H9 (cell line): Measurements from ENCODE around the gene STARD9. TPM values are rescaled to one million over a fixed set of nuclear protein-coding genes. Genes with fewer than 3 reads are reported as not detected.

Experiments
- DNase-seq: peaks from one replicate; pipeline ENCODE4 v3.0.0-alpha.2; 2017
- H2AFZ ChIP-seq: one replicate; pipeline ENCODE4 v1.6.1; 2013; ENCODE audit warnings: mild to moderate bottlenecking, low read length, control low read depth, moderate library complexity
- H2AK5ac ChIP-seq: 2 replicates; pipeline ENCODE4 v1.6.1; 2013; ENCODE audit warnings: low read length, control low read depth, mixed read lengths; ENCODE audit not compliant: insufficient read length
- H2BK120ac ChIP-seq: one replicate; pipeline ENCODE4 v1.6.1; 2013; ENCODE audit warnings: low read depth, mild to moderate bottlenecking, low read length, control low read depth, inconsistent platforms; ENCODE audit not compliant: poor library complexity, severe bottlenecking
- H2BK12ac ChIP-seq: 2 replicates; pipeline ENCODE4 v1.6.1; 2013; ENCODE audit warnings: low read length, control low read depth, mixed read lengths, low read depth; ENCODE audit not compliant: insufficient read length
- H2BK15ac ChIP-seq: 2 replicates; pipeline ENCODE4 v1.6.1; 2013; ENCODE audit warnings: low read depth, low read length, control low read depth
- H2BK20ac ChIP-seq: one replicate; pipeline ENCODE4 v1.6.1; 2013; ENCODE audit warnings: low read depth, mild to moderate bottlenecking, low read length, control low read depth, inconsistent platforms; ENCODE audit not compliant: poor library complexity, severe bottlenecking
- H2BK5ac ChIP-seq: 2 replicates; pipeline ENCODE4 v1.6.1; 2013; ENCODE audit warnings: low read length, control low read depth, mixed read lengths; ENCODE audit not compliant: insufficient read length
- H3K14ac ChIP-seq: 2 replicates; pipeline ENCODE4 v1.6.1; 2013; ENCODE audit warnings: low read length, control low read depth; ENCODE audit not compliant: insufficient read depth
- H3K18ac ChIP-seq: 2 replicates; pipeline ENCODE4 v1.6.1; 2013; ENCODE audit warnings: low read depth, mild to moderate bottlenecking, mixed read lengths, low read length, control low read depth; ENCODE audit not compliant: insufficient read length
- H3K23ac ChIP-seq: 2 replicates; pipeline ENCODE4 v1.6.1; 2013; ENCODE audit warnings: low read length, control low read depth, mixed read lengths, low read depth; ENCODE audit not compliant: insufficient read length
- H3K23me2 ChIP-seq: 2 replicates; pipeline ENCODE4 v1.6.1; 2013; ENCODE audit warnings: low read depth, mild to moderate bottlenecking, mixed read lengths, low read length, control low read depth; ENCODE audit not compliant: insufficient read length, poor library complexity, severe bottlenecking
- H3K27ac ChIP-seq: 2 replicates; pipeline ENCODE4 v1.5.1; 2013; ENCODE audit warnings: low read length, control low read depth, mixed read lengths, low read depth; ENCODE audit not compliant: insufficient read length
- H3K27me3 ChIP-seq: 2 replicates; pipeline ENCODE4 v1.6.1; 2013; ENCODE audit warnings: low read length, control low read depth, inconsistent platforms; ENCODE audit not compliant: insufficient read depth
- H3K4ac ChIP-seq: 2 replicates; pipeline ENCODE4 v1.6.1; 2013; ENCODE audit warnings: low read depth, mild to moderate bottlenecking, control low read depth, inconsistent platforms, low read length, moderate library complexity
- H3K4me1 ChIP-seq: 2 replicates; pipeline ENCODE4 v1.6.1; 2013; ENCODE audit warnings: low read length, control low read depth, inconsistent platforms; ENCODE audit not compliant: insufficient read depth
- H3K4me2 ChIP-seq: 2 replicates; pipeline ENCODE4 v1.6.1; 2013; ENCODE audit warnings: low read length, control low read depth, mixed read lengths; ENCODE audit not compliant: insufficient read length, insufficient read depth
- H3K56ac ChIP-seq: 2 replicates; pipeline ENCODE4 v1.6.1; 2013; ENCODE audit warnings: low read depth, mild to moderate bottlenecking, mixed read lengths, low read length, control low read depth; ENCODE audit not compliant: insufficient read length
- H3K79me1 ChIP-seq: 2 replicates; pipeline ENCODE4 v1.6.1; 2013; ENCODE audit warnings: low read depth, mild to moderate bottlenecking, moderate library complexity, low read length, control low read depth, inconsistent platforms; ENCODE audit not compliant: insufficient read depth, poor library complexity, severe bottlenecking
- H3K79me2 ChIP-seq: 2 replicates; pipeline ENCODE4 v1.6.1; 2013; ENCODE audit warnings: low read length, control low read depth, inconsistent platforms; ENCODE audit not compliant: insufficient read depth
- H3K9ac ChIP-seq: 2 replicates; pipeline ENCODE4 v1.6.1; 2013; ENCODE audit warnings: low read length, control low read depth, mixed read lengths; ENCODE audit not compliant: insufficient read length; ENCODE audit errors: extremely low read depth
- H3K9me3 ChIP-seq: one replicate; pipeline ENCODE4 v1.6.1; 2013; ENCODE audit warnings: low read depth, low read length, inconsistent platforms; ENCODE audit not compliant: control insufficient read depth
- H3T11ph ChIP-seq: one replicate; pipeline ENCODE4 v1.6.1; 2013; ENCODE audit warnings: mild to moderate bottlenecking, low read length, control low read depth, inconsistent platforms
- H4K20me1 ChIP-seq: one replicate; pipeline ENCODE4 v1.6.1; 2013; ENCODE audit not compliant: control insufficient read depth, insufficient read length, insufficient read depth
- H4K5ac ChIP-seq: 2 replicates; pipeline ENCODE4 v1.6.1; 2013; ENCODE audit warnings: low read depth, mild to moderate bottlenecking, mixed read lengths, low read length, control low read depth; ENCODE audit not compliant: insufficient read length
- H4K8ac ChIP-seq: replicated peaks from 2 replicates; pipeline ENCODE4 v1.6.1; 2013; ENCODE audit warnings: low read length, control low read depth, mixed read lengths, low read depth; ENCODE audit not compliant: insufficient read length
- H4K91ac ChIP-seq: 2 replicates; pipeline ENCODE4 v1.6.1; 2013; ENCODE audit warnings: low read depth, mild to moderate bottlenecking, moderate library complexity, mixed read lengths, low read length, control low read depth; ENCODE audit not compliant: insufficient read length
- H3K27ac Mint-ChIP-seq, 3 experiments: 2 replicates in 2 of 3; 3 replicates in 1 of 3; pipeline ENCODE4 v1.8.0; 2020 to 2021; ENCODE audit warnings: mixed read lengths in 3 of 3, mild to moderate bottlenecking in 1 of 3, moderate library complexity in 1 of 3
- H3K27me3 Mint-ChIP-seq: 2 replicates; pipeline ENCODE4 v1.8.0; 2021; ENCODE audit warnings: low read depth, mild to moderate bottlenecking, moderate library complexity, mixed read lengths
- H3K36me3 Mint-ChIP-seq, 3 experiments: 2 replicates in 2 of 3; 3 replicates in 1 of 3; pipeline ENCODE4 v1.8.0; 2020 to 2021; ENCODE audit warnings: low read depth in 3 of 3, mixed read lengths in 3 of 3; ENCODE audit not compliant: insufficient read depth in 1 of 3
- H3K4me1 Mint-ChIP-seq, 2 experiments: 2 replicates each; pipeline ENCODE4 v1.8.0; 2020; ENCODE audit warnings: mixed read lengths in 2 of 2
- H3K4me3 Mint-ChIP-seq, 2 experiments: 2 replicates in 1 of 2; 3 replicates in 1 of 2; pipeline ENCODE4 v1.8.0; 2020 to 2021; ENCODE audit warnings: mild to moderate bottlenecking in 2 of 2, mixed read lengths in 2 of 2, moderate library complexity in 1 of 2
- H3K9me3 Mint-ChIP-seq, 2 experiments: 2 replicates in 1 of 2; 3 replicates in 1 of 2; pipeline ENCODE4 v1.8.0; 2020; ENCODE audit warnings: mild to moderate bottlenecking in 2 of 2, mixed read lengths in 2 of 2, moderate library complexity in 1 of 2
- CTCF ChIP-seq: fragments of 200-600 bp; sonication (generic); conservative IDR thresholded peaks from 3 replicates; pipeline ENCODE4 v1.8.0; 2021; ENCODE audit warnings: antibody characterized with exemption, mild to moderate bottlenecking
- whole genome bisulfite sequencing: extraction: QIAGEN DNeasy Blood & Tissue Kit; methylation state at CpG from one replicate; pipeline ENCODE4 v1.1.7; 2013; ENCODE audit warnings: missing lambda C conversion rate, low lambda C conversion rate, mixed read lengths; ENCODE audit not compliant: insufficient read length; ENCODE audit errors: extremely low coverage; 5-methylcytosine and 5-hydroxymethylcytosine counted together
- total RNA-seq: library from RNA; stranded (reverse); gene quantifications from 2 replicates; pipeline ENCODE4 v1.2.1, GENCODE V29; 2021

The STARD9 gene
- total RNA-seq, 1 experiment from 2014 or later = 6.9 TPM

- H3K23me2 ChIP-seq = no peaks in the 10 kb centered on the region
- no peak overlapping the region for H3K27ac ChIP-seq
- WGBS = no CpG with 5 or more reads among the region's 4 CpGs
- no peaks in the 10 kb centered on the region for H3K79me1 ChIP-seq
- no peaks in the 10 kb centered on the region for H3K27me3 ChIP-seq
- H3K56ac ChIP-seq = no peak overlapping the region
- no peak overlapping the region for H2BK20ac ChIP-seq
- H2BK15ac ChIP-seq = no peak overlapping the region
- H3K23ac ChIP-seq = no peak overlapping the region
- H3K14ac ChIP-seq = no peak overlapping the region
- H4K91ac ChIP-seq = no peak overlapping the region
- no peak overlapping the region for H3K27ac Mint-ChIP-seq
- DNase-seq = peak; percentile 74
- H4K5ac ChIP-seq = no peak overlapping the region
- no peaks in the 10 kb centered on the region for H3K4me1 ChIP-seq
- peaks cover 5 to 6% (median 6%) of the 10 kb centered on the region in 3 experiments; a peak in 5 of 7 replicates for H3K36me3 Mint-ChIP-seq
- H4K8ac ChIP-seq = no peak overlapping the region
- no peaks in the 10 kb centered on the region for H3K79me2 ChIP-seq
- no peak overlapping the region for H2AK5ac ChIP-seq
- H2BK5ac ChIP-seq = no peak overlapping the region
- H2BK12ac ChIP-seq = no peak overlapping the region
- H2AFZ ChIP-seq = no peak overlapping the region
- H3K4me3 Mint-ChIP-seq = no peak overlapping the region
- H3K9ac ChIP-seq = no peak overlapping the region
- no peaks in the 10 kb centered on the region for H4K20me1 ChIP-seq
- H3K4ac ChIP-seq = no peak overlapping the region
- no peaks in the 10 kb centered on the region for H3K4me1 Mint-ChIP-seq
- H3K9me3 ChIP-seq = no peaks in the 10 kb centered on the region
- no peaks in the 10 kb centered on the region for H3K27me3 Mint-ChIP-seq
- peak; percentile 90 for TF ChIP-seq CTCF
- no peak overlapping the region for H2BK120ac ChIP-seq
- no peak overlapping the region for H3K18ac ChIP-seq
- no peak overlapping the region for H3T11ph ChIP-seq
- H3K9me3 Mint-ChIP-seq = peaks cover 0 to 3% of the 10 kb centered on the region in 2 experiments; a peak in 1 of 5 replicates
- H3K4me2 ChIP-seq = no peak overlapping the region
Observed at GRCh38 chr15:42704492-42704926, 129.1 kb downstream of the STARD9 start.
